Measurements from ENCODE around the gene RAB8A.

The RAB8A gene

DNA sequence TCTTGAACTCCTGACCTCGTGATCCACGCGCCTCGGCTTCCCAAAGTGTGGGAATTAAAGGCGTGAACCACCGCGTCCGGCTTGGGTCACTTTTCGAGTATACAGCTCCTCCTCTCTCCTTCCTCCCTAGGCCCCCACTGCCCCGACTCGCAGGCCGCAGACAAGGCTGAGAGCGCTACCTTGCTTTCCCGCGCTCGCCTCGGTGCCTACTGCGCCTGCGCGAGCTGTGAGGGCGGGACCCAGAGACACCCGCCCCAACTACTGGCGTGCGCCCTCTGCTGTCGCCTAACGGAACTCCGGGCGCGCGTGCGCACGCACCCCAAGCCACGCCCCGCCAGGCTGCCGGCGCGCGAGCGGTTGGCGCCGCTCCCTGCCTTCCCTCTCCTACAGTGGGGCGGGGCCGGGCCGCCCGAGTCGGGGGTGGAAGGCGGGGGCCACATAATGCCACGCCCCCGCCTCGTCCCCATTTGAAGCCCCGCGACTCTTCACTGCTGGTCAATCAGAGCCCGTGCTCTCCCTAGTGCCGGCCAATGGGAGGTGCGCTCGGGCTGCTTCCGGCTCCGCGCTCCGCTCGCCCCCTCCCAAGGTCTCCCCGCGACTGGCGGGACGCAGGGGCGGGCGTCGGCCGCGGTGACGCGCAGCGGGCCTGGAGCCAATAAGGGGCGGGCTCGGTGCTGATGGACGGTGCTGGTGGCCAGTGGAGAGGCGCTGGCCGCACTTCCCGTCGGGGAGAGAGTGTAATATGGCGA, at the start of gene RAB8A:
Gene RAB8A (plus strand): TSS at position 730 of the 749 bp plus-strand sequence. CDS start 13 bp downstream, at position 743.
- DNase-seq, result peak; percentile 98

DNA sequence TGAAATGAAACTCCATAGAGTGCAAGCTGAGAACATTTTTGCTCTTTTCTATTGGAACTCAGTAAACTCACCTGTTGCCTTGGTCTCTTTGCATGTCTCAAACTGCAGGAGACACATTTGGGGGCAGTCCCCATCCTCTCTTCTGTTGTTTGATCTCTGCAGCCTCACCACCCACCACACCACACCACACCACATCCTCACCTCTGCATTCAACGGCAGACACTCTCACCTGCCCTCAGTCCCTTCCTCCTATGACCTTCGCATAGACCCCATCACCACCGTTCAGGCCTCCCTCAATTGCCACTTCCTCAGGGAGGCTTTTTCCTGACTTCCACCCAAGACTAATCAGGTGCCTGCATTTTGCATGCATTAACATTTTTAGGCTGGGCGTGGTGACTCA, 49.7 kb upstream of the RAB8A start:
- DNase-seq, result no peak

DNA sequence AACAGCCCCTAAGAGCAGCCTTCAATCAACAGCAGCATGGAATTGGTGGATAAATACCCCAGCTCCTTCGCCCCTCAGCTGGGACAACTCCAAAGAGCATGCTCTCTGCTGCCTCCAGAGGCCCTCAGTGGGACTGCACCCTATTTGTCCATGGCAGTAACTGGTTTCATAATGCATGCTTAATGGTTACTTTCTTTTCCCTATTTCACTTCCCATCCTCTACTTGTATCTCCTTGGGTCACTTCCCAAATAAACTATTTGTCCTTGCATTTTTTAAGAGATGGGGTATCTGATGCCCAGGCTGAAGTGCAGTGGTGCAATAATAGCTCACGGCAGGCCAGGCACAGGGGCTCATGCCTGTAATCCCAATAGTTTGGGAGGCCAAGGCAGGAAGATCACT, 48.9 kb upstream of the RAB8A start:
- DNase-seq, result peak; percentile 43

DNA sequence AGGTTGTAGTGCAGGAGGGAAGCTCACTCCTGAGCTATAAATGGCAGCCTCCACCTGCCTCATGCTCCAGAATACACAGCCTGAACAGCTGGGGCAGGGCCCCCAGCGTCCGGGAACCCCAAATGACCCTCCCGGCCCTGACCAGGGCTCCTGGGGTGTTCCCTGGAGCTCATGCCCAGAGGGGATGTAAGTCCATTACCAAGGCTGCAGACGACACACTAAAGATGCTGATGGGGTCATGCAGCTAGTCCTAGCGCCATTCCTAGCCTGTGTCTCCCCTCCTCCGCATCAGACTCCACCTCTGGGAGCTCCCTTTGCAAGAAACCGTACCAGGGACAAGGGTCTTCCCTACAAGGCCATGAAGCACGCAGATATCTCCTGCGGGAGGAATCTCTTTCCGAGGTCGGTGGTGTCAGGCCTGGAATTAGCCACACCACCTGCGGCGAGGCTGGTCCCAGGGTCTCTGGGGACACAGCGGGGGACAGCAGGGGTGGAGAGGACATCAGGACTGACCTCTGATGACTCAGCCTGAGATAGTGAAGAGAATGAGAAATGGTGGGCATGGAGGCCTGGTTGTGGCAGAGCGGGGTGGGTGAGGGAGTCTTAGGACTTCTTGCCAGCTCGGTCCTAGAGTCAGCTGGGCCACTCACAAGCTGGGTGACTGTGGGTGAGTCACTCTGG, 47.3 kb upstream of the RAB8A start:
- DNase-seq, result no peak

DNA sequence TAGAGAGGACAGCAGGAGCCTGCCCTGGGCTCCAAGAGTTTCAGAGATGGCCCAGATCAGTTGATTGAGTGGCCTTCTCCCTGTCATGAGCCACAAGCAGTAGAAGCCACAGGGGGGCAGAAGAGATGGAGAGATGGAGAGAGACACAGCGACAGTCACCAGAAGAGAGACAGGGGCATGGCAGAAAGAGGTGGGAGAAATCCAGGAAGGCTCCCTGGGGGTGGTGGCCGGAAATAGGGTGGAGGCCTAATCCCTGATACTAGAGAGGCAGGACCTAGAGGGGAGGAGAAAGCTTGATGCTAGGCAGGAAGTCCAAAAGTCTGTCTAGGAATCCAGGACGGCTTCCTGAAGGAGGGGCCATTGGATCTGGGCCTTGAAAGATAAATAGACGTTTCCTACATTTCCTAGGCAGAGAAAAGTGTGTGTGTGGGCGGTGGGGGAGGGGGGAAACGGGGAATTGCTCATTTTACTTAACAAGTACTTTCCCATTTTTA, 45.0 kb upstream of the RAB8A start:
- peak; percentile 29 for DNase-seq

DNA sequence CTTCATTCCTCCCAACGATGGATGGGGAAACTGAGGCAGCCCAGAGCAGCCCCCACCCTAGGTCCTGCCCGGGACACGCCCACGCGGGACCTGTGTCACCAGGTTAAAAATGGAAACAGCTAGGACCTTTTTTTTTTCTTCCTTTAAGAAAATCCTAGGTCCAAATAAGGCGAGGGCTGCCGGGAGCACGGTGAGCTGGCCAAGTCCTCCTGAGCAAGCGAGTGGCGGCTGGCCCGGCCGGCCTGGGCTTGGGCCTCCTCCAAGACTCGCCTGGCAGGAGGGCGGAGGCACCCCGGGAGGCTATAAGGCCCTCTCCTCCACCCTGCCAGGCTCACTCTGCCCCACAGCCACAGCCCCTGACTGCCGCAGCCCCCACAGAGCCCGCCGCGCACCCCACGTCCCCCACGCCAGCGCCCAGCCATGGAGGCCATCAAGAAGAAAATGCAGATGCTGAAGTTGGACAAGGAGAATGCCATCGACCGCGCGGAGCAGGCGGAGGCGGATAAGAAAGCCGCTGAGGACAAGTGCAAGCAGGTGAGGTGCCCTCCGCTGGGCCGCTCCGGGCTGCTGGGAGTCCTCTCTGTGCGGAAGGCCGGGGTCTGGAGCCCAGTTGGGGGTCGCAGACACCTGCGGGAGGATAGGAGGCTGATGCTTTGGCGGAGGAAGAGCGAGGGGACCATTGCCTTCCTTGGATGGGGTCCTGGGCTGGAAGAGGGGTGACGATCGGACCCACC, 44.3 kb upstream of the RAB8A start:
- DNase-seq, result peak; percentile 18

DNA sequence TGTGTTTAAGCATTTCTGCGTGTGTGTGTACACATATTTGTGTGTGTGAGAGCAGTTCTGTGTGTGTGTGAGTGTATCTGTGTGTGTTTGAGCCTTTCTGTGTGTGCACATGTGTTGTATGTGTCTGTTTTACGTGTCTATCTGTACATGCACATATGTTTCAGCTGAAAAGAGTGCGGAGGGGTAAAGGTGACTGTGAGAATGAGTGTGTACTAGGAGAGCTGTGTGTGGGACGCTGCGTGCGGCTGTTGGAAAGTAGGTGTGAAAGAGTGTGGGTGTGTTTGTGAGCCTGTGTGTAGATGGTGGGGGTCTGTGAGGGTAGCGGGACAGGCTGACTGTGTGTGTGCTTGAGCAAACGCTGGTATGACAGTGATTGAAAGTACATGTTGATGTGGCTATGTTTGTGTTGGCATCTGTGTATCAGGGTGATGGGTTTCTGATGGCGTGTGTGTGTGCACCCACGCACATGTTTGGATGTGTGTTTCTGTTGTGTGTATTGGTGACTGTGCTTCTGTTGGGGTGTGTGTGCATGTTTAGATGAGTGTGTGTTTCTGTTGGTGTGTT, 42.9 kb upstream of the RAB8A start:
- no peak for DNase-seq

DNA sequence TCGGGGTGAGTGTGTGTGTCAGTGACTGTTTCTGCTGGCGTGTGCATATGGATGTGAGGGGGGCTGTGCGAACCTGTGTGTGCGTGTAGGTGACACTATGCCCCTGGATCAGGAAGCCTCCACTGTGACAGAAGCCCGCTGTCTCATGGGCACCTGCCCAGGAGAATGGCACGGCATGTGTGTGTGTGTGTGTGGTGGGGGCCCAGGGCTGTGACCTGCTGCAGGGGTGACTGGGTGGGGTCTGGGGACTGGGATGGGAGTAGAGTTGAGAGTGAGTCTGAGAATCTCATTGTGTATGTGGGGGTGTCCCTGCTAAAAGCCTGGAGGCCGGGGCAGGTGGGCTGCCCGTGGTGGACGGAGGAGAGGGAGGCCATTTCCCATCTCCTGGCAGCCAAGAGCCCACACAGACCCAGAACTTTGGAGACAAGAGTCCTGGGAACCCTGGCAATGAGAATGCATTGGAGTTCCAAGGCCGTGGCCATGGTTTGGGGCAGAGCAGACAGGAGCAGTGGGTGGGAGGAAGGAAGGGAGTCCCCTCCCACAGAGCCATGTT, 41.8 kb upstream of the RAB8A start:
- no peak for DNase-seq

DNA sequence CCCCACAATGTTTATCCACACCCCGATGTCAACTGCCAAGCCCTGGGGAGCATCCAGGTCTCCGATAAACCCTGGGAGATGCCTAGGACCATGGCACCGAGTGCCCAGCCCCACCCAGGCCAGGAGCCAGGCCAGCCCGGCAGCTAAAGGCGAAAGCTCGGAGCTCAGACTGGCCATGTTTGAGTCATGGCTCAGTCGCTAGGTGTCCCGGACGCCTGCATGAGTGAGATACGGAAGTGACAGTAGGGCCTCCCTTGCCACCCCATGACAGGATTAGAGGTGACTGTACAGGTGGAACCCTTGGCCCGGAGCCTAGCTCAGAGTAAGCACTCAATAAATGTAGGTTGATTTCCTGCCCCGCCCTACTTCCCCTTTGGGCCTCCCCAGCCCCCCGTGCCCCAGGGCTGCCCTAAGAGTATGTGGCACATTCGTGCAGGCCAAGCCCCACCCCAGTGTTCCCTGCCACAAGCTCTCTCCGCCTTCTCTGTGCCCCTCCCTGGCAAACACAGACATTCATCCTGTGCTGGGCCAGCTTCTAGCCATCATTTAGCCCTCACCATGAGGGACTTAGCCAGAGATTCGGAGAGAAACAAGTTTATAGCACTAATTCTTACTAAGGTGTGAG, 41.2 kb upstream of the RAB8A start:
- peak; percentile 24 for DNase-seq

DNA sequence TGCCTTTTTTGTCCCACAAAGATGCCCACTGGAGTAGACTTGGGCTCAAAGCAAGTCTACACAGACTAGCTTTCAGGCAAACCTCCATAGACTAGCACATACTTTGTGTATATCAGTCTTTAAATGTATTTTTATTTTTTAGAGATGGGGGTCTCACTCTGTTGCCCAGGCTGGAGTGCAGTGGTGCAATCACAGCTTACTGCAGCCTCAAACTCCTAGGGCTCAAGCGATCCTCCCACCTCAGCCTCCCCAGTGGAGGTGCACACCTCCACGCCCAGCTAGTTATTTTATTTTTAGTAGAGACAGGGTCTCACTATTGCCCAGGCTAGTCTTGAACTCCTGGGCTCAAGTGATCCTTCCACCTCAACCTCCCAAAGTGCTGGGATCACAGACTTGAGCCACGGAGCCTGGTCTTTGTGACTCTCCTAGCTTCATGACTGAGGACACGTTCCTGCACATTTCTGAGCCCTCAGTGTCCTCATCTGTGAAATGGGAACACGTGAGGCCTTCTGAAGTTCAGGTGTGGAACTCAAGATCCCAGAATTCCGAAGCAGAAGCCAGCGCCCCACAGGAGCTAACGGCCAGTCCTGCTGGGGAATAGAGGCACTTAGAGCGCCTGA, 40.5 kb upstream of the RAB8A start:
- DNase-seq, result no peak

DNA sequence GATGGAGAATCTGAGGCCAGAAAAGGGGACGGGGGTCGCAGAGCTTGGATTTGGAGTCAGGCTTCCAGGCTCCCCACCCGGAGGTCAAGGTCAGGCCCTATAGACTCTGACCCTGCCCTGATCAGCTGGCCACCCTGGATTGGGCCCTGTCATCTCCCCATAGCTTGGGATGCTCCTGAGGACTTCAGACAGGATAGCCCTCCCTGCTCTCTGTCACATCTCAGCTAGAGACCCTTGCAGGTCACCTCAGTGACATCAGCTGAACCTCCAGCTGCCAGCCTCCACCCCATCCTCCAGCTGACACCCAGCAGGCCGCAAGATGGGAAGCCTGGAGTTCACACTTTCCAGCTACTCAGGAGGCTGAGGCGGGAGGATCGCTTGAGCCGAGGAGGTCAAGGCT, 38.2 kb upstream of the RAB8A start:
- DNase-seq, result no peak

DNA sequence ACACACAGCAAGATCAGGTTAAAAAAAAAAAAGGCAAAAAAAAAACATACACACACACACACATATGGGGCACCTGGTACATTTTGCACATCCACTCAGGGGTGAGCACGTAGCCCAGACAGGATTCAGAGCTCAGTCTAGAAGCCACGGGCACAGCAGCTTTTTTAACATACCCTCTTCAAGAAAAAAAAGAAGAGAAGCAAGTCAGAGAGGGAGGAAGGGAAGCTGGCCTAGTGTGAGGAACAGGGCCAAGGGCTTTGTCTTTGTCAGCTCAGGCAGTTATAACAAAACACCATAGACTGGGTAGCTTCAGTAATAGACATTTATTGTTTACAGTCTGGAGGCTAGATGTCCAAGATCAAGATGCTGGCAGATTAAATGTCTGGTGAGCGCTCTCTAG, 37.7 kb upstream of the RAB8A start:
- no peak for DNase-seq

DNA sequence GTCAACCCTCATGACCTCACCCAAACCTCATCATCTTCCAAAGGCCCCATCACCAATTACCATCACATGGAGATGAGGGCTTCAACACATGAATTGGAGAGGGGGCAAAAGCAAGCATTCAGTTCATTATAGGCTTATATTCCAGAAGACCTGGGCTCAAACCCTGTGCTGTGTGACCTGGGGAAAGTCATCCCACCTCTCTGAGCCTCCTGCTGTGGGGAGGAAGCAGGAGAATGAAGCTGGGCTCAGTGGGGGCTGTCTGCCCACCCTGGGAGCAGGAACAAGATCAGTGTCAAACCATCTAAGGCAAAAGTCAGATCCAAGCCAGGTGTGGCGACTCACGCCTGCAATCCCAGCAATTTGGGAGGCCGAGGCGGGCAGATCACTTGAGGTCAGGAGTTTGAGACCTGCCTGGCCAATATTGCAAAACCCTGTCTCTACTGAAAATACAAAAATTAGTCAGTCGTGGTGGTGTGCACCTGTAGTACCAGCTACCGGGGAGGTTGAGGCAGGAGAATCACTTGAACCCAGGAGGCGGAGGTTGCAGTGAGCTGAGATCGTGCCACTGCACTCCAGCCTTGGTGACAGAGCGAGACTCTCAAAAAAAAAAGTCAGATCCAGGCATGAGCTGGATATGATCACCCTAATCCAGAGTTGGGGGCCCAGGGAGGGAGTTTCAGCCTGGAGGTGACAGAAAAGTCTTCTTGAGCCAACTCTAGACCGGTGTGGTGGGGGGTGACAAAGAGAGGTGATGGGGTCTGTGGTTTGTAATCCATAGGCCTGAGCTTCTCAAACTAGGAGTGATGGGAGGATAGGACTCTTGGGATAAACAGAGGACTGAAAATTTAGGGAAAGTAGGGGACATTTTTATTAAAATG, 37.0 kb upstream of the RAB8A start:
- no peak for DNase-seq

DNA sequence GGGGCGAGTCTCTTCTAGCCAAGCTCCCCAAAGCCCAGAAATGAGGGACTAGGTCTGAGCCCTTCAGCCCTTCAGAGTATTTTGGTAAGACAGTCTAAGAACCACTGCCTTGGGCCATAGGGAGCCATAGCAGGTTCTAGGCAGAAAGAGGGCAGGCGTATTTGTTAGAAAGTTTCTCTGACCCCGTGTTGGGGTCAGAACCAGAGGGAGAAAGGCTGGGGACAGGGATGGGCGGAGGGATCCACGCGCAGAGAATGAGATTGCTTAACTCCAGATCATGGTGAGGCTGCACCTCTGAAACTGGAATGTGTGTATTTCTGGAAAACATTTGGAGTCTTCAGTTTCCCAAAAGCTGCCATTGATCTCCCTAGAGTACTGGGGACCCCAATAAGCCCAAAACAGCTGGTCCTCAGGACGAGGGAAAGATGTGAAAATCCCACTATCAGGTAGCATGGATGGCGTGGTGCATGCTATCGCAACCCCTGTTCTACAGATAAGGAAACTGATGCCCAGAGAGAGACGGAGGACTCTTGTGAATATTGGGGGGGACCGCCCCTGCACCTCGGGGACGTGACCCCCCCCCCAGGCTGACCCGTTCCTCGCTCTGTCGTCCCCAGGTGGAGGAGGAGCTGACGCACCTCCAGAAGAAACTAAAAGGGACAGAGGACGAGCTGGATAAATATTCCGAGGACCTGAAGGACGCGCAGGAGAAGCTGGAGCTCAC, 36.1 kb upstream of the RAB8A start:
- no peak for DNase-seq

DNA sequence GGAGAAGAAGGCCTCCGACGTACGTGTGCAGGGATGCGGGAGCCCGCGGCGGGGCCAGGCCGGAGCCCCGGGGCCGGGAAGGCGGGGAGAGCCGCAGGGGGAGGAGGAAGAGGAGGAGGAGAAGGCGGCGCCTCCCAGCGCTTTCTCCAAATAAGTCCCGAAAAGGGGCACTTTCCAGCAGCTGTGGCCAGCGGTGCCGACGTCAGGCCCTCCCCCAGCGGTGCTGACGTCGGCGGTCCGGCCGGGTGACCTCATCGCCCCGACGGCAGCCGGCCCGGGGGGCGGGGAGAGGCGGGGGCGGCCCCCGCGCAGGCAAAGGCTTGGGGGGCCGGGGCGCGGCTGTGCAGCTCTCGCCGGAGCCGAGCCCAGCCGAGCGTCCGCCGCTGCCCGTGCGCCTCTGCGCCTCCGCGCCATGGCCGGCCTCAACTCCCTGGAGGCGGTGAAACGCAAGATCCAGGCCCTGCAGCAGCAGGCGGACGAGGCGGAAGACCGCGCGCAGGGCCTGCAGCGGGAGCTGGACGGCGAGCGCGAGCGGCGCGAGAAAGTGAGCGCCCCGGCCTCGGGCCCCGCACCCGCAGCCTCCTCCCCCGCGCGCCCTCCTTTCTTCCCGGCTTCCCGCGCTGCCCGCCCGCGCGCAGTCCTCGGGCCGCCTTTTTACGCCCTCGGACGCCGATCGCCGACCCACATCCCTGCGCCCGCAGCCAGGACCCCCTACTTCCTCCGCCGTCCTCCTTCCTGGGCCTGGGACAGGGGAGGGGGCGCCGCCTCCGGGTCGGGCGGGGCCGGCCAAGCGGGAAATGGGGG, 35.3 kb upstream of the RAB8A start, which contains the start of gene TPM4:
Gene TPM4 (plus strand): TSS at position 342 of the 804 bp plus-strand sequence. CDS start 71 bp downstream, at position 413.
- peak; percentile 41 for DNase-seq

DNA sequence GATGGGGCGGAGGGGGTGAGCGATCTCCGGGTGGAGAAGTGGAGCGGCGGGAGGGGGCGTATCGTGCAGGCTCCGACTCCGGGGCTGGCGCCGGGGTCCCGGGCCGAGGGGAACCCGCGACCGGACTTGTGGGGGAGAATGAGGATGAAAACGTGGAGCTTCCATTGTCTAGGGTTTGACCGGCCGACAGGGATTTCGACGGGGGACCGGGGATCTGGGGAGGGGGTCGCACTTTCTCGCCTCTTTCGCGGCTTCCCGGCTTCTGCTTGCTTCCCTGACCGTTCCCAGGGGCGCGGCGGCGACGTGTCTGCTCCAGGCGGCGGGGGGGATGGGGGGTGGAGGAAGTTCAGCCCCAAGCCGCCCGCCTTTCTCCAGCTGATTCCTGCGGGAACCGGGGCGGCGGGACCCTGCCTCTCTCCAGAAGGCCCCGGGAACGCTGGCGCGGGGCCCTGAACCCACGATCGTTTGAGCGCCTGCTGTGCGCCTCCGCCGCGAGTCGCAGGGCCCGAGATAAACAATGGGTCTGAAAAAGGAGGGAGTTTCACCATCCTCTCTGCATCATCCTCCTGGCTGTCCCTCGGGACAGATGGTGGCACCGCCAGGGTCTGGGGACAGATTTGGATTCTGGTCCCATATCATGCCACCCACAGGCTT, 34.6 kb upstream of the RAB8A start:
- no peak for DNase-seq

DNA sequence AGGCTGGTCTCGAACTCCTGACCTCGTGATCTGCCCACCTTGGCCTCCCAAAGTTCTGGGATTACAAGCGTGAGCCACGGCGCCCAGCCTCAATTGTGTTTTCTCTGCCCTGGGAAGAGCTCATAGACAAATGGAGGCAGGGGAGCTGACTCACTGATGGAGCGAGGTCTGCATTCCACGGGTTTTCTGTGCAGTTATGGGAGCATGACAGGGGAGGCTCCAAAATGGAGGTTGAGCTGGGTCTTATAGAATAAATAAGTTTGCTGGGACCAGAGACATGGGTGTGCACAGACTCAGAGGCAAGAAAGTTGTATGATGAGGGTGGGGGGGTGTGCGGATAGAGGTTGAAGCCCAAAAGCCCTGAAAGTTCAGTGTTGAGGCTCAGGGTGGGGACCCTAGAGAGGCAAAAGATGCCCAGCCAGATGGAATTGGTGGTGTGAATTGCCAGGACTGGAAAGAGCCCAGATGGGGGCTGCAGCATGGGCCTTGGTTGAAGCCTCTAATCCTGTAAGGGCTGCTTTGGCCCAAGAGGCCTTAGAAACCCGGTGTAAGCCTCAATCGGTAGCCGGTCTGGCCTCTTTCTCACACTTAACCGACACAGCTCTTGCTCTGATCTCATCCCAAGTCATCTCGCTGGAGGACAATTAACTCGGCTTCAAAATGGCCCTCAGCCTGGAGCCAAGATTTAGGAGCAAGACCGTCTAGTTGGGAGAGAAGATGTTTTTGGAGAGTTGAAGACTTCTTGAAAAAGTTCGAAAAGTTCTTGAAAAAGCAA, 33.5 kb upstream of the RAB8A start:
- no peak for DNase-seq
